T47D (cell line): Measurements from ENCODE around the gene NPC2.

Experiments
- DNase-seq, 2 experiments: peaks; one replicate each; pipeline versions ENCODE4 v3.0.0 to v3.0.0-alpha.2; 2011 to 2012; ENCODE audit warnings: low read depth in 1 of 2, low spot score in 1 of 2
- JUND ChIP-seq: IDR thresholded peaks from 2 replicates; pipeline ENCODE4 v1.6.1; 2012; ENCODE audit warnings: low read depth
- in situ Hi-C: cut with HindIII; loops from 2 replicates; pipeline ENCODE4 v1.10.0; 2016; ENCODE audit warnings: low sequenced_read_pairs, low pct_unique_long_range_greater_than_20kb

Gene NPC2

DNA sequence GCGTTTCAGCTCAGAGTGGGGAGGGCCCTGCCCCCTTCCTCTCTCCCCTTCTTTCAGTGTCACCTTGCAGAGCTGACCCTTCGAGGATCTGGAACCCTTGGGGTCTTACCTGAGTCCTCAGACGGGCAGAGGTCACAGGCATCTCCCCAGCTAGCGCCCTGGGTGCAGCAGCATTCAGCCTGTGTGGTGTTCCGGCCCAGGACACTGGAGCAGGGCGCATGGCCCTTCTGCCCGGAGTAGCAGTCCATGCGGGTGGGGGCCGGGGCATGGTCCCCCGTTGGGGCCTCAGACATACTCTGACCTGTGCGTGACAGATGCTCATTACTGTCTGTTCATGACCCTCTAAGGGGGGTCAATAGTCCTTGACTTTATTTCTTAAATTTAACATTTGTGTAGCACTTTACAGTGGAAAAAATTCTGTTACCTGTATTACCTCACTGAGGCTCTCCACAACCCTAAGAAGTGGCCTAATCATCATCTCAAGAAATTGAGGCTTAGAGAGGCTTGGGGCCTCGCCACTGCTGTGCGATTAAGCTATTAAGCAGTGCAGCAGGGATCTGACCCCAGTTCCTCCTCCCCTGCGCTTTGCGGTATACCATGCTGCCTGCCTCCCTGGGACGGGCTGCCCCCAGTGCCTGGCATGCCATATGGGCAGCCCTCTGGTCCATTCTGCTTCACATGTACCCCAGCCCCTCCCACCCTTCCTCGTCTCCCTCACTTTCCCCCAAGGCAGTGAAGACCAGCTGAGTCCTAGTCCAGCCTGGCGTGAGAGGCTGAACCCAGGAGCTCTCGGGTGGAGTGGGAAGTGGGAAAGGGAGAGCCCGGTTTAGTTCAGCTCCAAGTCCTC is 12.0 kb upstream of the NPC2 start:
- no peak for DNase-seq
- no peak for TF ChIP-seq JUND
- in situ Hi-C loops, result no loop called here

DNA sequence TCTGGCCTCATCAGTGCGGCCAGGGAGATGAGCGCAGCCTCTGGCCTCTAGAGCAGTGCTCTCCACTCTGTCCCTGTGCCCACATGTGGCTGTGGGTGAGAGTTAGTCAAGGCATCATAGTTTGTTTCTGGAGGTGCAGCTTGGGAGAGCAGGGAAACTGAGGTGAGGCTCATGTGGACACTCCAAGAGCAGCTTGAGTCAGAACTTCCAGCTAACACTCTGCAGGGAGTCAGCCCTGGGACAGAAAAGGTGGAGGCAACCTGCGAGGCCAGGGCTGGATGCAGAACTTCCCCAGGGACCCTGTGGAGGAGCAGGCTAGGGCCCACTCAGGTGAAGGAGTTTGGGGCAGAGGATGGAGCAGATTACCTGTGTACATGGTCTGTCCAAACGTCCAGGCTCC is 11.3 kb upstream of the NPC2 start:
- no peak for TF ChIP-seq JUND
- no peak for DNase-seq
- in situ Hi-C loops, result no loop called here

DNA sequence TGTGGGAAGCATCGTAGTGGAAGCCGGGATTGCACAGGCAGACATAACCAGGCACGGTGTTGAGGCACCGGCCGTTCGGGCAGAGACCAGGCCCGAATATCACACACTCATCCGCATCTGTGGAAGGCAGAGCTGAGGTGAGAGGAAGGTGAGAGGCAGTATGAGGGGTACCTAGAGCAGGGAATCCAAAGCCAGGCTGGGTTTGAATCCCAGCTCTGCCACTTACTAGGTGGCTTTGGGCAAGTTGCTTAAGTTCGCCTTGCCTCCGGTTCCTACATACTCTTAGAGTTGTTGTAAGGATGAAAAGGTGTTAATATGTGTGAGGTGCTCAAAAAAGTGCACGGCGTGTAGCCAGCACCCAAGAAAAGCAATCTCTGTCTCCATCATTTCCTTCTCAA is 10.8 kb upstream of the NPC2 start:
- in situ Hi-C loops, result no loop called here
- no peak for DNase-seq
- TF ChIP-seq JUND, result no peak

DNA sequence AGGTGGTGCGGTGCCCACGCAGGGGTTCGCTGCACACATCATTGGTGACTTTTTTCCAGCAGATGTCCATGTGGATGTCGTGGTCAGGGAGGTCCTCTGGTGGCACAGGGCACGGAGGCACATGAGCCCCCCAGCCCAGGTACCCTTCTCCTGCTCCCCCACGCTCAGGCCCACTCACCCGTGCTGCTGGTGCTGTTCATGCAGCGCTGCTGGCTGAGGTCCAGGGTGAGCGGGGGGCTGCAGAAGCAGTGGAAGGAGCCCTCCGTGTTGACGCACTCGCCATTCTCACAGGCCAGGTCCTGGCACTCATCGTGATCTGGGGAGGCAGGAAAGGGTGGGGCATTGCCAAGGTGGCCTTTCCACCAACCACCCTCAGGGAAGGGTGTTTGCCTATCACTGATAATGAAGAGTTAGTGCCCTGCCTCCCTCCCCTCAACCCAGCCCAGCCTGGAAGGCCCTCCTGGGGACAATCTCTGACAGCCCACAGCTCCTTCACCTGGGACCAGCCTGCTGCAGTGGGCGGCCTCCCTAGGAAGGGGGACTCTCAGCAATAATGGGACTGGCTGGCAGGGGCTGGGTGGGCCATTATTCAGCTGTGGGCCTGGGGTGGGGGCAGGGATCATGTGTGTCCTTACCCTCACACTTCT is 10.3 kb upstream of the NPC2 start:
- in situ Hi-C loops, result no loop called here
- DNase-seq, result no peak
- no peak for TF ChIP-seq JUND

DNA sequence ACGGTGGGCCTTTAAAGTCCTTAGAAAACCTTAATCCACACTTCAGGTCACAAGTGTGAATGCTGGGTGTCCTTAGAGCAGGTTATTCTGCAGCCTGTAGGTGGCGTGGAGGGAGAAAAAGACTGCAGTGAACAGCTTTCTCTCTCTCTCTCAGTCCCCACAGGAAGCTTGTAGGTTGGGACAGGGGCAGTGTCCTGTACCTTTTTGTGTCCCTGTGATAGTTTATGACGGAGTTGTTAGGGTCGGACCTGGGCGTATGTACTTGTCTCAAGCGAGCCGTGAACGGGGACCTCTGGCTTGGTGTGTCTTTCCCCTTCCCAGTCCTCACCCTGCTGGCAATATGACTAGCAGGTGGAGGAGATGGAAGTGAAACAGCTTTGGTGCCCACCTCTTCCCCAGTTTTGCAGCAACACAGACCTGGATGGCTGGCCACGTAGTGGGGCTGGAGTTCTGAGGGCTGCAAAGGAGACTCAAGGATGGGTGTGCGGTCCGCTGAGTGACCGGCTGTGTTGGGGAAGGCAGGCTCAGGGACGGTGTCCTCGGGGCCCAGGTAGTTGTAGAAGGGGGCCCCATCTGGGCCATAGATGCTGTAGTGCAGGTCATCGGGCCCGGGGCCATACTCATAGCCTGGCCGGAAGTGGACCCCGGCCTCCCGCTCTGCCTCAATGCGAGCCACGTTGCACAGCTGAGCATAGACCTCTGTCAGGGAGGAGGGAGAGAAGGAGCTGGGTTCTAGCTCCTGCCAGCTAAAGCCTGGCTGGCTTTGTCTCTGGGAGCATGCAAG is 9.3 kb upstream of the NPC2 start:
- no peak for TF ChIP-seq JUND
- in situ Hi-C loops, result no loop called here
- peak; percentile 73 to 81 for DNase-seq

DNA sequence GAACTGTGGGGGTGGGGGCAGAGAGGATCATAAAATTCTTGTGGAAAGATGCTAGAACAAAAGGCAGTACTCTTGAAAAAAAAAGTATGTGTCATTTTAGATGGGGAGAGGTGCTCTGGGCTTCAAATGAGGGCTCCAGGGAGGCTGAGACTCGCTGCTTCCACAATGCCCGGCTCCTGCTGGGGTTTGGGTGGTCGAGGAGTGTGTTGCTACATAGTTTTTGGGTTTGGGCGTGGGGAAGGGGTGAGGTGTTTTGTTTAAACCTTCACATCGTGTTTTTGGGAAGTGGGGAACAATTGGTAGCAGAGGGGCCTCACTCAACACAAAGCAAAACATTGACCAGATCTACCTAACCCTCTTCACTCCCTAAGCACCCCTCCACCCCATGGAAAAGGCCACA is 8.6 kb upstream of the NPC2 start:
- no peak for DNase-seq
- no peak for TF ChIP-seq JUND
- in situ Hi-C loops, result no loop called here

DNA sequence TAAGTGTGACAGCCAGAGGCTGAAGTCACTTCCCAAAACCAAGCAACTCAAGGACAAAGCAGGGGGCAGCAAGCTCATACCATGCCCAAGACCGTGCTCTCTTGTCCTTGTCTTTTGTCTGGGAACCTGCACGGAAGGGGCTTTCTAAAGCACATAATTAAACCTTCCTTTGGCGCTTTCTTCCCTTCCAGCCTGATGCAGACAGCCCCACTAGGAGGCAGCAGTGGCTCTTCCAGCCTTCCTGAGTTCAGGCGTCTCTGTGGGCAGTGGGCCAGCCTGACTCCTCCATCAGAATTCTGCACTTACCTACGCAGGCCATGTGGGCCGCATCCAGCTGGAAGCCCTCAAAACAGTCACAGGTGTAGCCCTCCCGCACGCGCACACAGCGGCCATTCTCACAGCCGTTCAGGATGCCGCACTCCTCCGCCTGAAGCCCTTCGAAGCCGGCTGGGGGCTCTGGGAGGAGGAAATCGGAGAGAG is 8.1 kb upstream of the NPC2 start:
- in situ Hi-C loops, result no loop called here
- no peak for TF ChIP-seq JUND
- DNase-seq, result peak in 1 of 2 experiments; percentile 78

DNA sequence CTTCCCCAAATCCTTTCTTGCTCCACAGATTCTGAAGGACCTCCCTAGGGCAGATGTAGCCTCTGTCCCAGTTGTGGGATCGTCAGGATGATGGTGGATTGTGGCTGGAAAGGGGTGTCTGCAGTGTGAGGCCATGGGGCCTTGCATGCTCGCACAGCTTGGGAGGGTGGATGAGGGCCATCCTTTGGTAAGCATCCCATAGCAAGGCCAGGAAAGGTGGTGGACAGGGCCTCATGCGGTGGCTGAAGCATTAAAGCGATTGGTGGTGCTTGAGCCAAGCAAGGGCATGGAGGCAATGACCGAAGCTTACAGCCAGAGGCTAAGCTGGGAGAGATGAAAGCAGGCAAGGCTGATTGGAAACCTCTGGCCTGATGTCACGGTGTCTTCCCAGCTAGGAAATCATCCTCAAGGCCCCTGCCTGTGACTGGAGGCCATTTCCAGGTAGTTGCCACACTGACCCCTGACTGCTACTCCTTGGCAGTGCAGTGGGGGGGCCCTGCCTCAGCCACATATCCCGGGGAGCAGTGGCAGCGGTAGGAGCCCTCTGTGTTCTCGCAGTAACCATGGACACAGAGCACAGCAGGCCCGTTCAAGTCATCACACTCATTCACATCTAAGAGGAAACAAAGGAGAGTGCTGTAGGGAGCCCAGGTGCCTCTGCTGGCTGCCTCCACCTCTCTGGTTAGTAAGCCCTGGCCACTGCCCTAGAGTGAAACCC is 7.5 kb upstream of the NPC2 start:
- in situ Hi-C loops, result no loop called here

DNA sequence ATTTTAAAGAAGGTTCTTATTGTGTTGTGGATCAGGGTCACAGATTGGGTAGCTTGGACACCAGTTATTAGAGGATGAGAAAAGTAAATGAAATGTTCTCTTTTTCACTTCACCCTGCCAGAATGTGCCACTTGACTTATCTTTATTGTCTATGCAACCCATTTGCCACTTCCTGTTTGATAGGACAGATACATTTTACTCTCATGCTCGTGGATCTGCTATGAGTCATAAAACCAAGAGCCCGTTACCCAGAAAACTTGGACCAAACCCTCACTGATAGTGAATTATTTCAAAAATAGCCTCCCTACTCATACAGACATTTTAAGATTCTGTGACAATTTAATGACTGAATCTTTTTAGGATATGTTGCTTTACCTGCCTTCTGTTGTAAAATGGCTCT is 2.3 kb upstream of the NPC2 start:
- DNase-seq, result no peak
- TF ChIP-seq JUND, result no peak
- in situ Hi-C loops, result no loop called here

More for the DNA sequence above, 7.5 kb upstream of the NPC2 start:
- DNase-seq, result no peak
- no peak for TF ChIP-seq JUND

DNA sequence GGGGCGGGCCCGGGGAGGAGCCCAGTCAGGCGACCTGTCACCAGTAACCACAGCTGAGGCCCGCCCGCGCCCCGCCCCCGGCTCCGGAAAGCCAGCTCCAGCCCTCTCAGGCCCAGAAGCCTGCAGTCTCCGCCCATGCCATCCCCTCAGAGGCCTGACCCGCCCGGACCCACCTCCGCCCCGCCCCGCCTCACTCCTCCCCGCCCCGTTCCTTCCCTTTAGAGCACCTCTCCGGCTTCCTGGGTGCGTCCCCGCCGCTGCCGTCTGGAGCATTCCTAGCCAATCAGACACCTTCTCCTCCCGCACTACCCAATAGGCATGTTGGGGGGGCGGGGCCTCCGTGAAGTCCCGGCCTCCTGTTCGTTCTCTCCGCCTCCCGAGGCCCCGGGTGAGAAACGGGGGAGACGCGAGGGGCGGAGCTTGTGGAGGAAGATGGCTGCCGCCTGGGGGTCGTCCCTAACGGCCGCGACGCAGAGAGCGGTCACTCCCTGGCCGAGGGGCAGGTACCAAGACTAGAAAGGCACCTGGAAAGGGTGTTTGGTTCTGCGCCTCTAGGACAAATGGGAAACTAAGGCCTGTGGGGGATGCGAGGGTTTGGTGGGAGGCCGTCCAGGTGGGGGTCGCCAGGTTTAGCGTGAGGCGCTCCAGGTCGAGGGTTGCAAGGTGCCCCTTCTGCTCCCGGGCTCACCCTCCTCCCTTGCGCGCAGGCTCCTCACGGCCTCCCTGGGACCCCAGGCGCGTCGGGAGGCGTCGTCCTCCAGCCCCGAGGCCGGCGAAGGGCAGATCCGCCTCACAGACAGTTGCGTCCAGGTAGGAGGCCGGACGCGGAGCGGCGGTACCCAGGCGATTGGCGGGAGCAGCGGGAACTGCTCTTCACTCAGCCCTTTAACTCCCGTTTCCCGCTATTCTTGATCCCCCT is 497 bp upstream of the NPC2 start, which contains the start of gene ISCA2:
TSS of gene ISCA2 (plus strand) at position 423 of the 919 bp plus-strand sequence. CDS start at position 433, 10 bp downstream.
- no peak for TF ChIP-seq JUND

More for the DNA sequence above, 497 bp upstream of the NPC2 start, which contains the start of gene ISCA2:
- DNase-seq, result peak; percentile 98 to 100
- in situ Hi-C loops, result no loop called here
